ENCODE data around the gene DGKA. TPM values are rescaled to one million over a fixed set of nuclear protein-coding genes. Genes with fewer than 3 reads are reported as not detected.

The DGKA gene
- total RNA-seq, 1 experiment from 2014 or later = 25.9 TPM

GRCh38 chr12:55906056-55906455, 24.9 kb upstream of the DGKA start:
- H3K27me3 Mint-ChIP-seq (ENCODE audit: low read depth) = no peaks in the 10 kb centered on the region
- no peak overlapping the region for H3K9ac ChIP-seq (ENCODE audit: extremely low read depth, insufficient read length, low read length)
- DNase-seq = no peak
- no peaks in the 10 kb centered on the region for H3K27me3 ChIP-seq (ENCODE audit: insufficient read depth, low read length)
- H3K79me1 ChIP-seq (ENCODE audit: insufficient read depth, low read depth, low read length, poor library complexity, severe bottlenecking) = peaks cover 4% of the 10 kb centered on the region
- H3K36me3 Mint-ChIP-seq (ENCODE audit: insufficient read depth in 1 of 3, low read depth in 3 of 3) = peaks cover 21 to 27% (median 27%) of the 10 kb centered on the region in 3 experiments
- no peak overlapping the region for H4K8ac ChIP-seq (replicated peaks; ENCODE audit: insufficient read length, low read depth, low read length)
- no peak overlapping the region for H3T11ph ChIP-seq (ENCODE audit: low read length)
- no peak overlapping the region for H3K27ac Mint-ChIP-seq
- H3K14ac ChIP-seq (ENCODE audit: insufficient read depth, low read length) = no peak overlapping the region
- H2BK20ac ChIP-seq (ENCODE audit: low read depth, low read length, poor library complexity, severe bottlenecking) = no peak overlapping the region
- no peak overlapping the region for H3K18ac ChIP-seq (ENCODE audit: insufficient read length, low read depth, low read length)
- no peaks in the 10 kb centered on the region for H3K4me1 ChIP-seq (ENCODE audit: insufficient read depth, low read length)
- H2BK12ac ChIP-seq (ENCODE audit: insufficient read length, low read depth, low read length) = no peak overlapping the region
- no peak overlapping the region for H2BK120ac ChIP-seq (ENCODE audit: low read depth, low read length, poor library complexity, severe bottlenecking)
- no peak overlapping the region for H2BK5ac ChIP-seq (ENCODE audit: insufficient read length, low read length)
- H4K5ac ChIP-seq (ENCODE audit: insufficient read length, low read depth, low read length) = no peak overlapping the region
- H2BK15ac ChIP-seq (ENCODE audit: low read depth, low read length) = no peak overlapping the region
- peaks cover 10% of the 10 kb centered on the region in 2 experiments for H3K4me1 Mint-ChIP-seq
- H2AK5ac ChIP-seq (ENCODE audit: insufficient read length, low read length) = no peak overlapping the region
- H3K4ac ChIP-seq (ENCODE audit: low read depth, low read length) = no peak overlapping the region
- no peaks in the 10 kb centered on the region for H3K9me3 Mint-ChIP-seq
- H3K23me2 ChIP-seq (ENCODE audit: insufficient read length, low read depth, low read length, poor library complexity, severe bottlenecking) = no peaks in the 10 kb centered on the region
- no peaks in the 10 kb centered on the region; the same call in 1 of the 2 replicates for H3K79me2 ChIP-seq (ENCODE audit: insufficient read depth, low read length)
- WGBS (ENCODE audit: extremely low coverage, insufficient read length, low lambda C conversion rate) = no CpG with 5 or more reads among the region's 1 CpG
- no peak overlapping the region for H4K91ac ChIP-seq (ENCODE audit: insufficient read length, low read depth, low read length)
- no peak overlapping the region for H3K4me2 ChIP-seq (ENCODE audit: insufficient read depth, insufficient read length, low read length)
- H3K4me3 Mint-ChIP-seq = no peak overlapping the region
- no peak overlapping the region for H3K56ac ChIP-seq (ENCODE audit: insufficient read length, low read depth, low read length)
- H2AFZ ChIP-seq (ENCODE audit: low read length) = no peak overlapping the region
- TF ChIP-seq CTCF (conservative IDR thresholded peaks at IDR 0.05) = no peak
- H3K23ac ChIP-seq (ENCODE audit: insufficient read length, low read depth, low read length) = no peak overlapping the region
- no peak overlapping the region for H3K27ac ChIP-seq (ENCODE audit: insufficient read length, low read depth, low read length)
- H4K20me1 ChIP-seq (ENCODE audit: control insufficient read depth, insufficient read depth, insufficient read length) = no peaks in the 10 kb centered on the region
- H3K9me3 ChIP-seq (ENCODE audit: control insufficient read depth, low read depth, low read length) = no peaks in the 10 kb centered on the region

Measured in H9 (cell line).